ENCODE data around the gene PIGP. TPM values are rescaled to one million over a fixed set of nuclear protein-coding genes. Genes with fewer than 3 reads are reported as not detected.

PIGP gene
- total and polyA plus RNA-seq, 2 of the 13 experiments (the other 11 are each of a cell fraction or from before 2014, with no cell fraction given): 14.8 to 33.4 TPM

DNA sequence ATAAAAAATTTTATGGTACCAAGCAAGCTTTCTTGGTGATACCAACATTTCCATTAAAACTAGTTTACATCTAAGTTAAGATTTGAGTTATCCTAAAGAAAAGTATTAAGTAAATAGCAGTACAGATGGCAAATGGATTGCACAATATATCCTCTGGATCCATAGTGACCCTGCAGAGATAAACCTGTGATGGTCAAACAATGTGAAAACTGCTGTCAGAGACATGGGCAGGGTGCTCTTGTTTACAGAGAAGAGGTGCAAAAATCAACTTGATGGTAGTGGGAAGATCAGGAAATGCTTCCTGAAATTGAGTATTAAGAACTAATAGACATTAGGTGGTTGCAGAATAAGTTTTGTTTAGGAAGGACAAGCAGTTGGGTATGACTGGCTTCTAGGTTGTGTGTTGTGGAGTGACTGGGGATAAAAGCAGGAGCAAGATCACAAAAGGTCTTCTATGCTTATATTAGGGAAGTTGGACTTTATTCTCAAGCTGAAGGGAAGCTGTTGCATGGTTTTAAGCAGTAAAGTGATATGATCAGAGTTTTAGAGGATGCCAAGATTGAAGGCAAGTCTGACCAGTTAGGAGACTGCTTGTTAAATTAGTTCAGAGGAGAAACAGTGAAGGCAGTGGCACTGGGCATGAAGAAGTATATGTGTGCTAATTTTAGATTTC is 10.1 kb upstream of the PIGP start (continued):
- 0 out of 2 replicates have a peak, but pooled peaks have one; percentile 48 for TF ChIP-seq HDAC1 (CRISPR knock-in tag; IDR thresholded peaks at IDR 0.05)
- TF ChIP-seq TBP (CRISPR knock-in tag; IDR thresholded peaks at IDR 0.05): no peak
- TF ChIP-seq, protein P1, sequence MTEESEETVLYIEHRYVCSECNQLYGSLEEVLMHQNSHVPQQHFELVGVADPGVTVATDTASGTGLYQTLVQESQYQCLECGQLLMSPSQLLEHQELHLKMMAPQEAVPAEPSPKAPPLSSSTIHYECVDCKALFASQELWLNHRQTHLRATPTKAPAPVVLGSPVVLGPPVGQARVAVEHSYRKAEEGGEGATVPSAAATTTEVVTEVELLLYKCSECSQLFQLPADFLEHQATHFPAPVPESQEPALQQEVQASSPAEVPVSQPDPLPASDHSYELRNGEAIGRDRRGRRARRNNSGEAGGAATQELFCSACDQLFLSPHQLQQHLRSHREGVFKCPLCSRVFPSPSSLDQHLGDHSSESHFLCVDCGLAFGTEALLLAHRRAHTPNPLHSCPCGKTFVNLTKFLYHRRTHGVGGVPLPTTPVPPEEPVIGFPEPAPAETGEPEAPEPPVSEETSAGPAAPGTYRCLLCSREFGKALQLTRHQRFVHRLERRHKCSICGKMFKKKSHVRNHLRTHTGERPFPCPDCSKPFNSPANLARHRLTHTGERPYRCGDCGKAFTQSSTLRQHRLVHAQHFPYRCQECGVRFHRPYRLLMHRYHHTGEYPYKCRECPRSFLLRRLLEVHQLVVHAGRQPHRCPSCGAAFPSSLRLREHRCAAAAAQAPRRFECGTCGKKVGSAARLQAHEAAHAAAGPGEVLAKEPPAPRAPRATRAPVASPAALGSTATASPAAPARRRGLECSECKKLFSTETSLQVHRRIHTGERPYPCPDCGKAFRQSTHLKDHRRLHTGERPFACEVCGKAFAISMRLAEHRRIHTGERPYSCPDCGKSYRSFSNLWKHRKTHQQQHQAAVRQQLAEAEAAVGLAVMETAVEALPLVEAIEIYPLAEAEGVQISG (CRISPR knock-in tag; IDR thresholded peaks at IDR 0.05): 0 out of 2 replicates have a peak, but pooled peaks have one; percentile 32
- no peak for TF ChIP-seq KDM3A (CRISPR knock-in tag; IDR thresholded peaks at IDR 0.05; ENCODE audit: low read depth)
- no peak for TF ChIP-seq ZNF350 (CRISPR knock-in tag; IDR thresholded peaks at IDR 0.05; ENCODE audit: borderline replicate concordance, low read depth)
- TF ChIP-seq, protein P2, sequence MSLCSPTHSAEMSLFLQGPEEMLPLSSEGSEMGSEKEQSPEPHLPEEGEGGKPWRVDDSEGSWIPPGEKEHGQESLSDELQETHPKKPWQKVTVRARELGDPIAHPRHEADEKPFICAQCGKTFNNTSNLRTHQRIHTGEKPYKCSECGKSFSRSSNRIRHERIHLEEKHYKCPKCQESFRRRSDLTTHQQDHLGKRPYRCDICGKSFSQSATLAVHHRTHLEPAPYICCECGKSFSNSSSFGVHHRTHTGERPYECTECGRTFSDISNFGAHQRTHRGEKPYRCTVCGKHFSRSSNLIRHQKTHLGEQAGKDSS (CRISPR knock-in tag; IDR thresholded peaks at IDR 0.05; ENCODE audit: borderline replicate concordance, low read depth): no peak
- no peak for TF ChIP-seq SIX4 (CRISPR knock-in tag; IDR thresholded peaks at IDR 0.05)
- TF ChIP-seq, protein P3, sequence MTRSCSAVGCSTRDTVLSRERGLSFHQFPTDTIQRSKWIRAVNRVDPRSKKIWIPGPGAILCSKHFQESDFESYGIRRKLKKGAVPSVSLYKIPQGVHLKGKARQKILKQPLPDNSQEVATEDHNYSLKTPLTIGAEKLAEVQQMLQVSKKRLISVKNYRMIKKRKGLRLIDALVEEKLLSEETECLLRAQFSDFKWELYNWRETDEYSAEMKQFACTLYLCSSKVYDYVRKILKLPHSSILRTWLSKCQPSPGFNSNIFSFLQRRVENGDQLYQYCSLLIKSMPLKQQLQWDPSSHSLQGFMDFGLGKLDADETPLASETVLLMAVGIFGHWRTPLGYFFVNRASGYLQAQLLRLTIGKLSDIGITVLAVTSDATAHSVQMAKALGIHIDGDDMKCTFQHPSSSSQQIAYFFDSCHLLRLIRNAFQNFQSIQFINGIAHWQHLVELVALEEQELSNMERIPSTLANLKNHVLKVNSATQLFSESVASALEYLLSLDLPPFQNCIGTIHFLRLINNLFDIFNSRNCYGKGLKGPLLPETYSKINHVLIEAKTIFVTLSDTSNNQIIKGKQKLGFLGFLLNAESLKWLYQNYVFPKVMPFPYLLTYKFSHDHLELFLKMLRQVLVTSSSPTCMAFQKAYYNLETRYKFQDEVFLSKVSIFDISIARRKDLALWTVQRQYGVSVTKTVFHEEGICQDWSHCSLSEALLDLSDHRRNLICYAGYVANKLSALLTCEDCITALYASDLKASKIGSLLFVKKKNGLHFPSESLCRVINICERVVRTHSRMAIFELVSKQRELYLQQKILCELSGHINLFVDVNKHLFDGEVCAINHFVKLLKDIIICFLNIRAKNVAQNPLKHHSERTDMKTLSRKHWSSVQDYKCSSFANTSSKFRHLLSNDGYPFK (CRISPR knock-in tag; IDR thresholded peaks at IDR 0.05; ENCODE audit: borderline replicate concordance): no peak
- TF ChIP-seq DPF2 (CRISPR knock-in tag; IDR thresholded peaks at IDR 0.05; ENCODE audit: borderline replicate concordance, low read depth): peak; percentile 79
- no peak for TF ChIP-seq ZC3H4 (CRISPR knock-in tag; IDR thresholded peaks at IDR 0.05; ENCODE audit: borderline replicate concordance)
- TF ChIP-seq FIP1L1 (IDR thresholded peaks at IDR 0.05; ENCODE audit: borderline replicate concordance, insufficient read depth, low read depth, low read length): no peak
- peak; percentile 73; the same call in 1 of the 2 replicates for TF ChIP-seq TARDBP (CRISPR knock-in tag; IDR thresholded peaks at IDR 0.05)
- TF ChIP-seq, protein P4, sequence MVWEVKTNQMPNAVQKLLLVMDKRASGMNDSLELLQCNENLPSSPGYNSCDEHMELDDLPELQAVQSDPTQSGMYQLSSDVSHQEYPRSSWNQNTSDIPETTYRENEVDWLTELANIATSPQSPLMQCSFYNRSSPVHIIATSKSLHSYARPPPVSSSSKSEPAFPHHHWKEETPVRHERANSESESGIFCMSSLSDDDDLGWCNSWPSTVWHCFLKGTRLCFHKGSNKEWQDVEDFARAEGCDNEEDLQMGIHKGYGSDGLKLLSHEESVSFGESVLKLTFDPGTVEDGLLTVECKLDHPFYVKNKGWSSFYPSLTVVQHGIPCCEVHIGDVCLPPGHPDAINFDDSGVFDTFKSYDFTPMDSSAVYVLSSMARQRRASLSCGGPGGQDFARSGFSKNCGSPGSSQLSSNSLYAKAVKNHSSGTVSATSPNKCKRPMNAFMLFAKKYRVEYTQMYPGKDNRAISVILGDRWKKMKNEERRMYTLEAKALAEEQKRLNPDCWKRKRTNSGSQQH (CRISPR knock-in tag; IDR thresholded peaks at IDR 0.05; ENCODE audit: low read depth): no peak
- TF ChIP-seq ZNF547 (CRISPR knock-in tag; IDR thresholded peaks at IDR 0.05): no peak
- TF ChIP-seq, protein P5, sequence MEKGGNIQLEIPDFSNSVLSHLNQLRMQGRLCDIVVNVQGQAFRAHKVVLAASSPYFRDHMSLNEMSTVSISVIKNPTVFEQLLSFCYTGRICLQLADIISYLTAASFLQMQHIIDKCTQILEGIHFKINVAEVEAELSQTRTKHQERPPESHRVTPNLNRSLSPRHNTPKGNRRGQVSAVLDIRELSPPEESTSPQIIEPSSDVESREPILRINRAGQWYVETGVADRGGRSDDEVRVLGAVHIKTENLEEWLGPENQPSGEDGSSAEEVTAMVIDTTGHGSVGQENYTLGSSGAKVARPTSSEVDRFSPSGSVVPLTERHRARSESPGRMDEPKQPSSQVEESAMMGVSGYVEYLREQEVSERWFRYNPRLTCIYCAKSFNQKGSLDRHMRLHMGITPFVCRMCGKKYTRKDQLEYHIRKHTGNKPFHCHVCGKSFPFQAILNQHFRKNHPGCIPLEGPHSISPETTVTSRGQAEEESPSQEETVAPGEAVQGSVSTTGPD (CRISPR knock-in tag; IDR thresholded peaks at IDR 0.05): no peak
- peak; percentile 26; the same call in 1 of the 2 replicates for TF ChIP-seq KDM4B (CRISPR knock-in tag; IDR thresholded peaks at IDR 0.05)
- TF ChIP-seq ZNF121 (CRISPR knock-in tag; IDR thresholded peaks at IDR 0.05): no peak
- TF ChIP-seq SPEN (CRISPR knock-in tag; IDR thresholded peaks at IDR 0.05; ENCODE audit: low read depth): no peak
- no peak for TF ChIP-seq NR3C1 (CRISPR knock-in tag; IDR thresholded peaks at IDR 0.05)
- no peak for TF ChIP-seq ZNF776 (CRISPR knock-in tag; IDR thresholded peaks at IDR 0.05)
- TF ChIP-seq ZNF773 (CRISPR knock-in tag; IDR thresholded peaks at IDR 0.05; ENCODE audit: borderline replicate concordance): no peak
